GM23248 (cell line): ENCODE results near the gene CLDN7. TPM values are rescaled to one million over a fixed set of nuclear protein-coding genes. Genes with fewer than 3 reads are reported as not detected.

Experiments used
- DNase-seq: peaks from one replicate; pipeline ENCODE4 v3.0.0-alpha.2; 2015
- H2AFZ ChIP-seq: fragments of 200-600 bp; sonication (generic); 2 replicates; pipeline ENCODE4 v1.6.1; 2016; ENCODE audit warnings: antibody characterized with exemption
- H3F3A ChIP-seq: fragments of 200-600 bp; sonication (generic); 2 replicates; pipeline ENCODE4 v1.6.1; 2016; ENCODE audit warnings: mild to moderate bottlenecking, antibody characterized with exemption, mixed run types; ENCODE audit not compliant: insufficient read depth
- H3K27ac ChIP-seq: fragments of 200-600 bp; sonication (generic); 2 replicates; pipeline ENCODE4 v1.5.1; 2016; ENCODE audit warnings: mild to moderate bottlenecking
- H3K27me3 ChIP-seq: fragments of 200-600 bp; sonication (generic); replicated peaks from 2 replicates; pipeline ENCODE4 v1.6.1; 2016; ENCODE audit warnings: mild to moderate bottlenecking; ENCODE audit not compliant: insufficient read depth
- H3K36me3 ChIP-seq: fragments of 200-600 bp; sonication (generic); 2 replicates; pipeline ENCODE4 v1.6.1; 2016; ENCODE audit warnings: low read depth, mild to moderate bottlenecking
- H3K4me1 ChIP-seq: fragments of 200-600 bp; sonication (generic); 2 replicates; pipeline ENCODE4 v1.6.1; 2016; ENCODE audit warnings: mild to moderate bottlenecking; ENCODE audit not compliant: insufficient read depth
- H3K4me2 ChIP-seq: fragments of 200-600 bp; sonication (generic); one replicate; pipeline ENCODE4 v1.6.1; 2016; ENCODE audit warnings: mild to moderate bottlenecking; ENCODE audit not compliant: unreplicated experiment
- H3K4me3 ChIP-seq: fragments of 200-600 bp; sonication (generic); 2 replicates; pipeline ENCODE4 v1.5.1; 2016; ENCODE audit warnings: mild to moderate bottlenecking
- H3K79me2 ChIP-seq: fragments of 200-600 bp; sonication (generic); 2 replicates; pipeline ENCODE4 v1.6.1; 2016; ENCODE audit warnings: mild to moderate bottlenecking; ENCODE audit not compliant: insufficient read depth
- H3K9ac ChIP-seq: fragments of 200-600 bp; sonication (generic); 2 replicates; pipeline ENCODE4 v1.6.1; 2016; ENCODE audit warnings: mild to moderate bottlenecking
- H3K9me2 ChIP-seq: fragments of 200-600 bp; sonication (generic); 2 replicates; pipeline ENCODE4 v1.6.1; 2016; ENCODE audit warnings: mixed run types, mild to moderate bottlenecking, moderate library complexity; ENCODE audit not compliant: insufficient read depth
- H3K9me3 ChIP-seq: fragments of 200-600 bp; sonication (generic); one replicate; pipeline ENCODE4 v1.6.1; 2017; ENCODE audit warnings: low read depth
- H4K20me1 ChIP-seq: fragments of 200-600 bp; sonication (generic); 2 replicates; pipeline ENCODE4 v1.6.0; 2016; ENCODE audit not compliant: insufficient read depth
- EZH2 ChIP-seq: fragments of 200-600 bp; sonication (generic); IDR thresholded peaks from 2 replicates; pipeline ENCODE4 v1.6.1; 2018; ENCODE audit warnings: antibody characterized with exemption, mild to moderate bottlenecking; ENCODE audit not compliant: insufficient read depth, poor library complexity, severe bottlenecking
- EZH2phosphoT487 ChIP-seq: fragments of 200-600 bp; sonication (generic); IDR thresholded peaks from 2 replicates; pipeline ENCODE4 v1.6.1; 2018; ENCODE audit warnings: antibody characterized with exemption, moderate library complexity, mild to moderate bottlenecking, low read depth; ENCODE audit not compliant: insufficient read depth
- WGBS, 2 experiments: methylation state at CpG; one replicate each; pipeline ENCODE4 v1.1.6; 2015 to 2017; ENCODE audit warnings: low lambda C conversion rate in 2 of 2, low coverage in 1 of 2; ENCODE audit errors: missing lambda C conversion rate in 2 of 2; 5-methylcytosine and 5-hydroxymethylcytosine counted together
- in situ Hi-C: fragments of 300-500 bp; cut with MboI; formaldehyde crosslinking; loops from 2 replicates; pipeline ENCODE4 v1.15.0; 2020
- polyA plus RNA-seq: library from polyadenylated mRNA; unstranded; fragments of >200 nt; fragmentation: Nextera tagmentation; extraction: Ambion mirVana; gene quantifications from 2 replicates; pipeline ENCODE4 v1.2.1, GENCODE V29; 2016
- total RNA-seq: library from RNA; depleted of rRNA; stranded (reverse); fragments of >200 nt; shearing (Covaris generic); gene quantifications from 2 replicates; pipeline ENCODE4 v1.2.3, GENCODE V29; 2014

CLDN7 gene
- total and polyA plus RNA-seq, 2 experiments from 2014 or later: 2.3 to 4.5 TPM

DNA sequence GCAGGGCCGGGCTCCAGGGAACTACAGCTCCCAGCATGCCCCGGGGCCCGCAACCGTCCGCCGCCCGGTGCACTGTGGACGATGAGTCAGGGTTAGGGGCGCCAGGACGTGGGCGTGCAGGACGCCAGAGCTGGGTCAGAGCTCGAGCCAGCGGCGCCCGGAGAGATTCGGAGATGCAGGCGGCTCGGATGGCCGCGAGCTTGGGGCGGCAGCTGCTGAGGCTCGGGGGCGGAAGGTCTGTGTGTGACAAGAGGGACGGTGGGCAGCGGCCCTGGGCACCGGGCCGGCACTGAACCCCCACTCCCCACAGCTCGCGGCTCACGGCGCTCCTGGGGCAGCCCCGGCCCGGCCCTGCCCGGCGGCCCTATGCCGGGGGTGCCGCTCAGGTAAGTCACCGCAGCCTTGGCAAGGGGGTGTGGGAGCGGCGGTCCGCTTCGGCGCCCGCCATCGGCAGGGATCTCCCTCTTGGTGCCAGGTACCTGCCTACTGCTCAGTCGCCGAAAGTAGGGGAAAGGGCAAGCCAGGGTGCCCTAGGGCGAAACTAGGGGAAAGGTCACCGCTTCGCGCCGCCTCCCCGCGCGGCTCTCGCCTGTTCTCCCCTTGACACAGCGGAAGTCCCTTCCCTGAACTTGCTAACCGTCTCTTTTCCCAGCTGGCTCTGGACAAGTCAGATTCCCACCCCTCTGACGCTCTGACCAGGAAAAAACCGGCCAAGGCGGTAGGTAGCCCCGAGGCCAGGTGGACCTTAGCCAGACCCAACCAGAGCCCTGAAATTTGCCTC is 42.3 kb downstream of the CLDN7 start, which contains the start of the genes ACADVL and DLG4:
TSS of gene ACADVL (plus strand) at position 127 of the 781 bp plus-strand sequence. CDS start at position 174, 47 bp downstream.
TSS of gene DLG4 (minus strand) at position 25 of the 781 bp plus-strand sequence.
- H3K9ac ChIP-seq: peak within 1 kb of the TSS; percentile 91
- in situ Hi-C loops: no loop called here
- H4K20me1 ChIP-seq: no peaks in the 10 kb centered on the region
- H3K9me3 ChIP-seq: no peaks in the 10 kb centered on the region
- H3F3A ChIP-seq: peaks cover 26% of the 10 kb centered on the region
- peak within 1 kb of the TSS; percentile 81 for H3K4me3 ChIP-seq
- H3K4me2 ChIP-seq: peak within 1 kb of the TSS; percentile 91
- H3K4me1 ChIP-seq: peaks cover 29% of the 10 kb centered on the region
- no peaks in the 10 kb centered on the region for H3K27me3 ChIP-seq
- peak; percentile 98 for DNase-seq
- peak within 1 kb of the TSS; percentile 86 for H3K27ac ChIP-seq
- TF ChIP-seq EZH2phosphoT487 (no peak), EZH2 (no peak)
- no peaks in the 10 kb centered on the region for H3K9me2 ChIP-seq
- H3K79me2 ChIP-seq: peaks cover 53% of the 10 kb centered on the region
- 1 to 2% methylated on average over 57 to 60 of the region's 63 CpGs for WGBS, 2 experiments
- H2AFZ ChIP-seq: peak within 1 kb of the TSS; percentile 74
- H3K36me3 ChIP-seq: peaks cover 15% of the 10 kb centered on the region; the same call in 1 of the 2 replicates

DNA sequence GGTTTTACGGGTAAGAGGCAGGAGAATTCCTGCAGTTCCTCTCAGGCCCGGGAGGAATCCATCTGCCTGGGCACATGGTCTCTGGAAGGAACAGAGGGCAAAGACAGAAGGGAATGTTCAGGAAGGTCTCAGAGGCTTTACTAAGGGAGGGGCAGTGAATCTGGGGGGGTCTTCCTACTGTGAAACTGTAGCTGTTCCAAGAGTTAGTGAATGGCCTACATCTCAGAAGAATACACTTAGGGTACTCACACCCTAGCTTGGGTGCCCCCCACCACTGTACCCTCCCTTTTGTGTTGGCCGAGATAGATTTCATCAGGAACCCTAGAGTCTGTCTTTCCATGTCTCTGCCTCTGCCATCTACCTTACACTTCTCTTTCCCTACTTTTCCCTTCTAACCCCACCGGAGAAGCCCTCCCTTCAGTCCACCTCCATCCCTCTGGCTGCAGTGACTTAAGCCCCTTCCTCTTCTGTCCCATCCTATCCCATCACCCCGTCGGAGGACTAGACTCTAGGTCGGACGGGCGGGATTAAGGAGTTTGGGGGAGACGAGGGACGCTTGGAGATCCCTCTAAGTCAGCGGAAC is 43.0 kb downstream of the CLDN7 start:
- in situ Hi-C loops: no loop called here
- TF ChIP-seq EZH2phosphoT487 (no peak), EZH2 (no peak)
- WGBS, 2 experiments: 17 to 22% methylated on average over 12 of the region's 12 CpGs
- no peak for DNase-seq
- Histone ChIP-seq H2AFZ (peak overlapping the region; percentile 74), H3K9ac (peak overlapping the region; percentile 91), H3F3A (peaks cover 22% of the 10 kb centered on the region), H3K27me3 (no peaks in the 10 kb centered on the region), H3K9me3 (no peaks in the 10 kb centered on the region), H3K9me2 (no peaks in the 10 kb centered on the region), H3K4me2 (peak overlapping the region; percentile 91), H3K27ac (peak overlapping the region; percentile 86), H3K79me2 (peaks cover 53% of the 10 kb centered on the region), H4K20me1 (no peaks in the 10 kb centered on the region), H3K4me1 (peaks cover 29% of the 10 kb centered on the region), H3K36me3 (peaks cover 15% of the 10 kb centered on the region; the same call in 1 of the 2 replicates), H3K4me3 (peak overlapping the region; percentile 81)

DNA sequence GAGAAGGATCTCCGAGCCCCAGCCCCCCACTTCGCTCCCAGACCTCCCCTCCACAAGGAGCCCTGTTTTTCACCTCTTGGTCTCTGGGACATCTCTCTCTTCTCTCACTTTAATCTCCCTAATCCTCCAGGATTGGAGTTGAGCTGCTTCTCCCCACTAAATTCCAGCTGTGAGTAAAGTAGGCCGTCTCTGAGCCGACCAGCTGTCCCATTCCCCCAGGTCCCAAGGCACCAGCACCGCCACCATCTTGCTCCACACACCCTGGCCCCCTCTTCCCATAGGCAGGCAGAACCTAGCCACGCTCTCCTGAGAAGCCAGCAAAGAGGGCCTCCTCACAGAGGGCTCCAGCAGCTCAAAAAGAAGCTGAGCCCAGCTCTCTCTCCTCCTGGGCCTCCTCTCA is 43.5 kb downstream of the CLDN7 start:
- no peaks in the 10 kb centered on the region for H3K27me3 ChIP-seq
- in situ Hi-C loops: no loop called here
- H3K4me3 ChIP-seq: no peak overlapping the region
- H4K20me1 ChIP-seq: no peaks in the 10 kb centered on the region
- no peak overlapping the region for H3K4me2 ChIP-seq
- DNase-seq: no peak
- no peaks in the 10 kb centered on the region for H3K9me3 ChIP-seq
- peaks cover 22% of the 10 kb centered on the region for H3F3A ChIP-seq
- H3K4me1 ChIP-seq: peaks cover 34% of the 10 kb centered on the region
- H3K9me2 ChIP-seq: no peaks in the 10 kb centered on the region
- peaks cover 58% of the 10 kb centered on the region for H3K79me2 ChIP-seq
- H2AFZ ChIP-seq: 0 out of 2 replicates have a peak overlapping the region, but pooled peaks have one; percentile 74
- H3K36me3 ChIP-seq: peaks cover 14% of the 10 kb centered on the region; the same call in 1 of the 2 replicates
- no peak overlapping the region for H3K9ac ChIP-seq
- TF ChIP-seq EZH2phosphoT487 (no peak), EZH2 (no peak)
- WGBS, 2 experiments: 55 to 72% methylated on average over 4 to 6 of the region's 6 CpGs
- peak overlapping the region; percentile 86; the same call in 1 of the 2 replicates for H3K27ac ChIP-seq

DNA sequence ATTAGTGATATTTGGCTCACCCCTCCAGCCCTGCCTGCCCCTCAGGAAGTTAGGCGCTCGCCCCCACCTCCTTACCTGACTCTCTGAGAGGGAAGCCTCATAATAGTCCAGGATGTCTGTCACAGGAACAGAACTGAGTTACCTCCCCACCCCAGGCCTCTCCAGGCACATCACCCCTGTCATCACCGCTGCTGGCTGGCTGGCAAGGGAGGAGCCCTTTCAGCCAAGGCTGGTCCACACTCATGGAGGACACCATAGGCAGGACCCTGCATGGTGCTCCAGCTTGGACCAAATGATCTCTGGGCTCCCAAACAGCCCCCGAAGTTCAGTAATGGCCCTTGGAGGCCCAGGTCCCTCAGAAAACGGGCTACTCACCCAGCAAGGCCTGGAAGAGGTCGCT is 44.1 kb downstream of the CLDN7 start:
- WGBS, 2 experiments: 56 to 72% methylated on average over 5 to 6 of the region's 6 CpGs
- Histone ChIP-seq H3F3A (peaks cover 24% of the 10 kb centered on the region), H3K36me3 (peaks cover 8% of the 10 kb centered on the region; the same call in 1 of the 2 replicates), H3K4me3 (peak overlapping the region; percentile 70), H4K20me1 (no peaks in the 10 kb centered on the region), H3K4me2 (peak overlapping the region; percentile 78), H3K9me2 (no peaks in the 10 kb centered on the region), H3K27ac (peak overlapping the region; percentile 37; the same call in 1 of the 2 replicates), H3K79me2 (peaks cover 64% of the 10 kb centered on the region), H3K27me3 (no peaks in the 10 kb centered on the region), H3K9me3 (no peaks in the 10 kb centered on the region), H3K4me1 (peaks cover 34% of the 10 kb centered on the region), H2AFZ (peak overlapping the region; percentile 84), H3K9ac (peak overlapping the region; percentile 77)
- no peak for DNase-seq
- in situ Hi-C loops: no loop called here
- no peak for TF ChIP-seq EZH2phosphoT487
- TF ChIP-seq EZH2: no peak
